GM21515 (cell line): ENCODE data around the gene PIM3.

ENCODE experiments used
- ATAC-seq: cut with Tn5 transposase; IDR thresholded peaks from one replicate; pipeline ENCODE4 v1.9.1; 2021; ENCODE audit not compliant: unreplicated experiment

The PIM3 gene

GRCh38 chr22:49966041-49966773, 5.6 kb downstream of the PIM3 start:
- ATAC-seq = no peak

- ATAC-seq = no peak
These were observed 6.5 kb downstream of the PIM3 start for GRCh38 chr22:49966774-49967705.

GRCh38 chr22:49967706-49968208, 7.2 kb downstream of the PIM3 start:
- no peak for ATAC-seq

- no peak for ATAC-seq
These were observed 7.8 kb downstream of the PIM3 start for GRCh38 chr22:49968313-49968830.

GRCh38 chr22:49968831-49969661, 8.5 kb downstream of the PIM3 start:
- no peak for ATAC-seq

- no peak for ATAC-seq
These were observed 9.4 kb downstream of the PIM3 start for GRCh38 chr22:49969751-49970527.

- peak; percentile 64 for ATAC-seq
These were observed 10.1 kb downstream of the PIM3 start for GRCh38 chr22:49970528-49971231.

- peak; percentile 14 for ATAC-seq
These were observed 10.9 kb downstream of the PIM3 start for GRCh38 chr22:49971232-49972162.

GRCh38 chr22:49972163-49973017, 11.8 kb downstream of the PIM3 start:
- no peak for ATAC-seq

GRCh38 chr22:49973018-49973961, 12.7 kb downstream of the PIM3 start:
- no peak for ATAC-seq

GRCh38 chr22:49975543-49976389, 15.2 kb downstream of the PIM3 start:
- ATAC-seq = no peak

GRCh38 chr22:49976439-49977175, 16.0 kb downstream of the PIM3 start:
- peak; percentile 38 for ATAC-seq

- ATAC-seq = no peak
These were observed 17.0 kb downstream of the PIM3 start for GRCh38 chr22:49977578-49977977.

GRCh38 chr22:49979587-49980264, 19.2 kb downstream of the PIM3 start:
- ATAC-seq = no peak
